Astrocyte (in vitro differentiated cells and primary cell): ENCODE data around the gene EIF4G3.

Experiments
- CTCF ChIP-seq: IDR thresholded peaks from 2 replicates; pipeline ENCODE4 v1.5.1; 2011; ENCODE audit warnings: low read depth, mild to moderate bottlenecking, inconsistent platforms, low read length, moderate library complexity; ENCODE audit not compliant: insufficient read depth
- EZH2 ChIP-seq: IDR thresholded peaks from 2 replicates; pipeline ENCODE4 v1.6.1; 2012; ENCODE audit warnings: mild to moderate bottlenecking, low read length, inconsistent platforms; ENCODE audit not compliant: insufficient read depth

GRCh38 chr1:21068937-21069336 lies 107.8 kb downstream of the EIF4G3 start:
- no peak for TF ChIP-seq CTCF
- no peak for TF ChIP-seq EZH2
